Bronchial epithelial cell (primary cell): ENCODE results near the gene PSTPIP1. TPM values are rescaled to one million over a fixed set of nuclear protein-coding genes. Genes with fewer than 3 reads are reported as not detected.
A peak's percentile ranks its signal among the peaks of the same experiment; 100 is the strongest.

Experiments
- DNase-seq: peaks from one replicate; pipeline ENCODE4 v3.0.0-alpha.2; 2010; ENCODE audit warnings: low read depth
- FAIRE-seq: peaks from 2 replicates; lab custom pipeline; 2011; peaks lifted over from hg19 to GRCh38; lab: Jason Lieb, UNC
- H3K27me3 ChIP-seq: 2 replicates; pipeline ENCODE4 v1.5.1; 2011; ENCODE audit warnings: low read length; ENCODE audit not compliant: control insufficient read depth, insufficient read depth
- H3K36me3 ChIP-seq: 2 replicates; pipeline ENCODE4 v1.5.1; 2011; ENCODE audit warnings: low read length; ENCODE audit not compliant: control insufficient read depth, insufficient read depth
- H3K4me3 ChIP-seq: 2 replicates; pipeline ENCODE4 v1.5.1; 2011; ENCODE audit warnings: mild to moderate bottlenecking, low read depth, low read length, control low read depth
- total RNA-seq: library from RNA; depleted of rRNA; stranded (reverse); fragments of >200 nt; gene quantifications from 2 replicates; pipeline ENCODE4 v1.2.1, GENCODE V29; 2014
- TF ChIP-seq, protein P1 (sequence below): IDR thresholded peaks from 2 replicates; pipeline ENCODE4 v1.5.1; 2011; ENCODE audit warnings: mild to moderate bottlenecking, moderate library complexity, low read length, control low read depth, inconsistent platforms; ENCODE audit not compliant: insufficient read depth, severe bottlenecking

The PSTPIP1 gene
- total RNA-seq, 1 donor from 2014 or later, result not detected

DNA sequence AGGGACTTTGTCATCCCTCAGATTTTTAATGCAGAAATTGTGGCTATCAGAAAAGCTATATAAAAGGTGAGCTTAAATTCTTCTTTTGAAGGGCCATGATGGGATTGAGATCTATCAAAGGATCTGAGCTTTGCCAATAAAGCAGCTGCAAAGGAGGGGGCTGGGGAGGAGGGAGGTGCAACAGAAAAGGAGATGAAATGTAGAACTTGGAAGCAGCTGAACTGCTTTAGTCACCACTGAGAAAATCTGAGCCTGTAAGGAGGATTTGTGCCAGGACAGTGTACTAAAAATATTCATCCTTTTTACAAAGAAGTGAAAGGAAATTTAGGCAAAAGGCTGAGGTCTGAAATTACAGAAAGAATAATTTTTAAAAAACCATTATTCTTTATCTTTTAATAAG is 65.6 kb downstream of the PSTPIP1 start:
- no peak overlapping the region for H3K4me3 ChIP-seq
- DNase-seq, result no peak
- H3K36me3 ChIP-seq, result no peaks in the 10 kb centered on the region
- no peak for FAIRE-seq
- H3K27me3 ChIP-seq, result no peaks in the 10 kb centered on the region
- TF ChIP-seq, protein P1, sequence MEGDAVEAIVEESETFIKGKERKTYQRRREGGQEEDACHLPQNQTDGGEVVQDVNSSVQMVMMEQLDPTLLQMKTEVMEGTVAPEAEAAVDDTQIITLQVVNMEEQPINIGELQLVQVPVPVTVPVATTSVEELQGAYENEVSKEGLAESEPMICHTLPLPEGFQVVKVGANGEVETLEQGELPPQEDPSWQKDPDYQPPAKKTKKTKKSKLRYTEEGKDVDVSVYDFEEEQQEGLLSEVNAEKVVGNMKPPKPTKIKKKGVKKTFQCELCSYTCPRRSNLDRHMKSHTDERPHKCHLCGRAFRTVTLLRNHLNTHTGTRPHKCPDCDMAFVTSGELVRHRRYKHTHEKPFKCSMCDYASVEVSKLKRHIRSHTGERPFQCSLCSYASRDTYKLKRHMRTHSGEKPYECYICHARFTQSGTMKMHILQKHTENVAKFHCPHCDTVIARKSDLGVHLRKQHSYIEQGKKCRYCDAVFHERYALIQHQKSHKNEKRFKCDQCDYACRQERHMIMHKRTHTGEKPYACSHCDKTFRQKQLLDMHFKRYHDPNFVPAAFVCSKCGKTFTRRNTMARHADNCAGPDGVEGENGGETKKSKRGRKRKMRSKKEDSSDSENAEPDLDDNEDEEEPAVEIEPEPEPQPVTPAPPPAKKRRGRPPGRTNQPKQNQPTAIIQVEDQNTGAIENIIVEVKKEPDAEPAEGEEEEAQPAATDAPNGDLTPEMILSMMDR, result no peak

DNA sequence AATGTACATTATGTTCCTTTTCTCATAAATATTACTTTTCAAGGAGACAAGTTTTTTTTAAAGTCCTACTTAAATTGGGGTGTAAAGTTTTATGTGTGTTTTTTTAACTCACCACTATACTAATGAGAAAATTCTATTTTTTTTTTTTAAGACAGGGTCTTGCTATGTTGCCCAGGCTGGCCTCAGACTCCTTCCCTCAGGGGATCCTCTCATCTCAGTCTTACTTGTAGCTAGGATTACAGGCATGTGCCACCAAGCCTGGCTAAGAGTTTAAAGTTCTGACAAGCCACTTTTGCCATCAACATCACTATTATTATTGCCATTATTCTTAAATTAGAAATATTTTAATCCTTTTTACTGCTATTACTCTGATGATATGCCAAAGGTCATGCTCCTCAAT is 68.3 kb downstream of the PSTPIP1 start:
- H3K27me3 ChIP-seq, result no peaks in the 10 kb centered on the region
- H3K36me3 ChIP-seq, result no peaks in the 10 kb centered on the region
- FAIRE-seq (no peak), DNase-seq (no peak)
- TF ChIP-seq, protein P1, result no peak
- H3K4me3 ChIP-seq, result no peak overlapping the region

DNA sequence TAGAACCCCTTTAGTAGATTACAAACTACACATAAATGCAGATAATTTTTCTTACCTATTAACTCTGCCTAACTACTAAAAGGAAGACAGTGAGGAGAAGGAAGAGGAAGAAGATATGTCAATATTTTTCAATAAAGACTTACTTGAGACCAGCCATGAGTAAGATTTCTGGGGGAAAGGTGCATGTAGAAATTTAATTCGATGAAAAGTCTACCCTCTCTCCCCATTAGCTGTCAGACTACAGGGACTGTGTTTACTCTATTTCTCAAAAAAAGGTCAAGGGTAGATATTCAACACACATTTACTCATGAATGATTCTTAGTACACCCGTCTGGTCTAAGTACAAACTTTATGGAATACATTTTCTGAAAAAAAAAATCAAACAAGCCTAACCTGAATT is 69.1 kb downstream of the PSTPIP1 start:
- DNase-seq, result no peak
- Histone ChIP-seq H3K27me3 (no peaks in the 10 kb centered on the region), H3K36me3 (no peaks in the 10 kb centered on the region), H3K4me3 (no peak overlapping the region)
- TF ChIP-seq, protein P1, result no peak
- FAIRE-seq, result no peak

DNA sequence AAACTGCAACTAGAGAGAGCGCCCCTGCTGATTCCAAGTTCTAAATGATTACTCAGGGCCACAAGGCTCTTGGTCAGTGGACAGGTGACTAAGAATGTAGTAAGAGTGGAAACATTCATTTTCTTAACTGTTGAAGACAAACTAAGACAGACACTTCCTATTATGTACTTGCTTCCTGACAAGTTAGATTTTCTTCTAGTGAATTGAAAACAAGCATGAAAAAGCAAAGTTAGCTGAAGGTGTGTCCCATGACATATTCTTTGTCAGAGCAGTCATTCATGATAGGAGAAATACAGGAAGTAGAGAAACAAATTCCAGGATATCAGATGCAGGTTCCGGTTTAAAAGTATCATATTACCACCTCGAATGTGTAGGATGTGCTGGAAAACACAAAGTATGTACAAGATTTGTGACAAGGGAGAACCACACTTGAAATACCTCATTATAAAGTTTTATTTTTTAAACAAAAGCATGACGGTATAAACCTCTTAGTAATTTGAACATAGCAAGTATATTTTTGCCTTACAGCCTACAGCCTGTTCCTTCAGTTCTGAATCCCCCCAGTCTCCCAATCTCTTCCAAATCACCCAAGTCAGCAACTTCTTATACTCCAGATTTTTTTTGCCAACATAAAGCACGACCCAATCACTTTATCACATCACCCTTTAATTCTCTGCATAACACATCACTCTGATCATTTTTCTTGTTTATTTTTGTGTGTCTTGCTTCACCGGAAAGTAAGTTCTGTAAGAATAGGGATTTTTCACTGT is 69.8 kb downstream of the PSTPIP1 start:
- no peak overlapping the region for H3K4me3 ChIP-seq
- no peak for FAIRE-seq

DNA sequence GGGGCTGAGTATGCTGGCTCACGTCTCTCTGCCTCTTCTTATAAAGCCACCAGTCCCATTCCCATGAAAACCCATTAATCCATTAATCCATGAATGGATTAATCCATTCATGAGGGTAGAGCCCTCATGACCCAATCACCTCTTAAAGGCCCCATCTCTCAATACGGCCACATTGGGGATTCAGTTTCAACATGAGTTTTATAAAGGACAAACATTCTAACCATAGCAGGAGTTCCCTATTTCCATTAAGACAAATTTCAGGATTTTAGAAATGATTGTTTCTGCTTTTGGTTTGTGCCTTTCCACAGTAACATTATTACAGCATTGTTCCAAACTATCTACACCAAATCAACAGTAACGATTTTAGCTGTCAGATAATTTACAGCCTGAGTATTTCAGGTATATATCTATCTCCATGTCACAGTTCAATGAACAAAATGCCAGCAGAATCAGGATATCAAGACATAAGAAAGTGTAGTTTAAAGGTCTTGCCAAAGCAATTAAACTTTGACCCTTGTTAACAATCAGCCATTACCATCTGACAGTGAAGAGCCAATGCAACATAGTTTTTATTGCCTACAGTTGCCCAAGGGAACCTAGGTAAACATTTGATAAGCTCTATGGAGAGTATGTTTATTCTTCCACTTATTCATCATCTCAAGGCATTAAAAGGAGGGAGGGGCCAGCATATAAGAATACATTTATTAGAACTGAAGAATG is 72.2 kb downstream of the PSTPIP1 start:
- FAIRE-seq (no peak), DNase-seq (peak; percentile 86)
- Histone ChIP-seq H3K36me3 (no peaks in the 10 kb centered on the region), H3K27me3 (no peaks in the 10 kb centered on the region), H3K4me3 (no peak overlapping the region)
- TF ChIP-seq, protein P1, result no peak

More for the DNA sequence above, 69.8 kb downstream of the PSTPIP1 start:
- TF ChIP-seq, protein P1, result peak; percentile 15
- H3K27me3 ChIP-seq, result no peaks in the 10 kb centered on the region
- H3K36me3 ChIP-seq, result no peaks in the 10 kb centered on the region
- DNase-seq, result peak; percentile 95
